OCI-LY1 (cell line): ENCODE data around the gene DOK7.

Experiments
- H2AFZ ChIP-seq: fragments of 200-600 bp; sonication (generic), shearing (Covaris generic); 2 replicates; pipeline ENCODE4 v1.6.0; 2014; ENCODE audit warnings: antibody characterized with exemption, mild to moderate bottlenecking, low read length
- H3F3A ChIP-seq: fragments of 200-600 bp; sonication (generic), shearing (Covaris generic); 2 replicates; pipeline ENCODE4 v1.6.0; 2014; ENCODE audit warnings: mild to moderate bottlenecking, antibody characterized with exemption, low read length, moderate library complexity; ENCODE audit not compliant: insufficient read depth
- H3K27ac ChIP-seq: fragments of 200-600 bp; sonication (generic); 2 replicates; pipeline ENCODE4 v1.5.1; 2014; ENCODE audit warnings: low read length, mixed run types, mild to moderate bottlenecking, low read depth; ENCODE audit not compliant: poor library complexity, severe bottlenecking
- H3K27me3 ChIP-seq: fragments of 200-600 bp; sonication (generic); 2 replicates; pipeline ENCODE4 v1.6.0; 2014; ENCODE audit warnings: antibody characterized with exemption, mild to moderate bottlenecking, low read length, moderate library complexity; ENCODE audit not compliant: insufficient read depth
- H3K36me3 ChIP-seq: fragments of 200-600 bp; sonication (generic); 2 replicates; pipeline ENCODE4 v1.6.1; 2014; ENCODE audit warnings: mild to moderate bottlenecking, antibody characterized with exemption, low read length, moderate library complexity, mixed read lengths; ENCODE audit not compliant: insufficient read depth
- H3K4me1 ChIP-seq: fragments of 200-600 bp; sonication (generic); 2 replicates; pipeline ENCODE4 v1.5.1; 2014; ENCODE audit warnings: mild to moderate bottlenecking, low read length, moderate library complexity; ENCODE audit not compliant: insufficient read depth, severe bottlenecking
- H3K4me2 ChIP-seq: fragments of 200-600 bp; sonication (generic), shearing (Covaris generic); 2 replicates; pipeline ENCODE4 v1.6.1; 2014; ENCODE audit warnings: low read length
- H3K4me3 ChIP-seq: fragments of 200-600 bp; sonication (generic); 2 replicates; pipeline ENCODE4 v1.5.1; 2014; ENCODE audit warnings: low read length, low read depth, mild to moderate bottlenecking, mixed read lengths; ENCODE audit not compliant: poor library complexity, severe bottlenecking
- H3K79me2 ChIP-seq: fragments of 200-600 bp; shearing (Covaris generic); 2 replicates; pipeline ENCODE4 v1.6.1; 2016; ENCODE audit warnings: mixed run types, low read length, mixed read lengths; ENCODE audit not compliant: insufficient read depth
- H3K9ac ChIP-seq: fragments of 200-600 bp; sonication (generic), shearing (Covaris generic); 2 replicates; pipeline ENCODE4 v1.6.1; 2014; ENCODE audit warnings: mild to moderate bottlenecking, low read length, mixed read lengths
- H3K9me2 ChIP-seq: fragments of 200-600 bp; sonication (generic), shearing (Covaris generic); 2 replicates; pipeline ENCODE4 v1.6.1; 2014; ENCODE audit warnings: low read depth, mild to moderate bottlenecking, low read length, mixed read lengths
- H3K9me3 ChIP-seq: fragments of 200-600 bp; shearing (Covaris generic); 2 replicates; pipeline ENCODE4 v1.6.1; 2014; ENCODE audit warnings: low read length, mixed read lengths
- H4K20me1 ChIP-seq: fragments of 200-600 bp; sonication (generic), shearing (Covaris generic); 2 replicates; pipeline ENCODE4 v1.6.0; 2016; ENCODE audit warnings: mild to moderate bottlenecking, low read length; ENCODE audit not compliant: insufficient read depth
- CTCF ChIP-seq: fragments of 200-600 bp; sonication (generic), shearing (Covaris generic); IDR thresholded peaks from 2 replicates; pipeline ENCODE4 v1.5.1; 2017; ENCODE audit warnings: mild to moderate bottlenecking, antibody characterized with exemption, low read length, moderate library complexity, mixed read lengths
- EZH2 ChIP-seq: fragments of 200-600 bp; sonication (generic), shearing (Covaris generic); IDR thresholded peaks from 2 replicates; pipeline ENCODE4 v1.8.0; 2017; ENCODE audit warnings: borderline replicate concordance, mixed run types, mild to moderate bottlenecking, antibody characterized with exemption, low read length, moderate library complexity, mixed read lengths

The DOK7 gene

GRCh38 chr4:3525532-3526430, 62.7 kb downstream of the DOK7 start:
- H4K20me1 ChIP-seq: no peaks in the 10 kb centered on the region
- H3K9ac ChIP-seq: no peak overlapping the region
- H3K9me2 ChIP-seq: no peaks in the 10 kb centered on the region
- H2AFZ ChIP-seq: no peak overlapping the region
- no peak overlapping the region for H3K27ac ChIP-seq
- no peaks in the 10 kb centered on the region for H3K27me3 ChIP-seq
- no peak for TF ChIP-seq CTCF
- no peak for TF ChIP-seq EZH2
- H3K79me2 ChIP-seq: no peaks in the 10 kb centered on the region
- no peaks in the 10 kb centered on the region for H3K9me3 ChIP-seq
- no peaks in the 10 kb centered on the region for H3K36me3 ChIP-seq
- peaks cover 2% of the 10 kb centered on the region for H3K4me1 ChIP-seq
- H3K4me3 ChIP-seq: no peak overlapping the region
- H3F3A ChIP-seq: no peaks in the 10 kb centered on the region
- H3K4me2 ChIP-seq: no peak overlapping the region

GRCh38 chr4:3526456-3526855, 63.4 kb downstream of the DOK7 start:
- H2AFZ ChIP-seq: no peak overlapping the region
- no peaks in the 10 kb centered on the region for H3F3A ChIP-seq
- H3K9me3 ChIP-seq: no peaks in the 10 kb centered on the region
- H3K9me2 ChIP-seq: no peaks in the 10 kb centered on the region
- H3K36me3 ChIP-seq: no peaks in the 10 kb centered on the region
- H3K79me2 ChIP-seq: no peaks in the 10 kb centered on the region
- H3K27ac ChIP-seq: no peak overlapping the region
- no peak overlapping the region for H3K4me2 ChIP-seq
- H3K27me3 ChIP-seq: no peaks in the 10 kb centered on the region
- H3K4me3 ChIP-seq: no peak overlapping the region
- H3K4me1 ChIP-seq: peaks cover 9% of the 10 kb centered on the region
- H4K20me1 ChIP-seq: no peaks in the 10 kb centered on the region
- TF ChIP-seq EZH2: no peak
- TF ChIP-seq CTCF: no peak
- no peak overlapping the region for H3K9ac ChIP-seq

GRCh38 chr4:3527101-3527913, 64.2 kb downstream of the DOK7 start:
- Histone ChIP-seq H3K36me3 (no peaks in the 10 kb centered on the region), H3K4me3 (no peak overlapping the region), H2AFZ (no peak overlapping the region), H3K4me2 (no peak overlapping the region), H3K9me2 (no peaks in the 10 kb centered on the region), H3K9me3 (no peaks in the 10 kb centered on the region), H3F3A (no peaks in the 10 kb centered on the region), H3K27me3 (no peaks in the 10 kb centered on the region), H3K9ac (no peak overlapping the region), H4K20me1 (no peaks in the 10 kb centered on the region), H3K4me1 (peaks cover 12% of the 10 kb centered on the region), H3K27ac (no peak overlapping the region), H3K79me2 (no peaks in the 10 kb centered on the region)
- TF ChIP-seq EZH2 (no peak), CTCF (no peak)
